ENCODE data around the gene SPRY1.
A peak's percentile ranks its signal among the peaks of the same experiment; 100 is the strongest.

The SPRY1 gene

GRCh38 chr4:123430501-123430900 is 33.9 kb downstream of the SPRY1 start:
- H3K27me3 Mint-ChIP-seq, result no peaks in the 10 kb centered on the region
- no peak overlapping the region for H3K4me3 Mint-ChIP-seq
- H3K9me3 Mint-ChIP-seq, result peaks cover 3% of the 10 kb centered on the region
- no peaks in the 10 kb centered on the region for H3K4me1 Mint-ChIP-seq
- no peak for DNase-seq (ENCODE audit: low spot score in 2 of 2)
- ATAC-seq (ENCODE audit: low read depth), result no peak
- H3K27ac Mint-ChIP-seq, result no peak overlapping the region
- H3K36me3 Mint-ChIP-seq, result peaks cover 2% of the 10 kb centered on the region

- Mint-ChIP-seq H3K9me3 (peaks cover 4% of the 10 kb centered on the region), H3K27ac (no peak overlapping the region), H3K4me1 (no peaks in the 10 kb centered on the region), H3K4me3 (no peak overlapping the region), H3K27me3 (peaks cover 2% of the 10 kb centered on the region), H3K36me3 (no peaks in the 10 kb centered on the region)
- ATAC-seq (ENCODE audit: low read depth), result no peak
- no peak for DNase-seq (ENCODE audit: low spot score in 2 of 2)
Measured at GRCh38 chr4:123433573-123433972, 37.0 kb downstream of the SPRY1 start.

- Mint-ChIP-seq H3K9me3 (peaks cover 4% of the 10 kb centered on the region), H3K4me1 (no peaks in the 10 kb centered on the region), H3K4me3 (no peak overlapping the region), H3K27me3 (peaks cover 2% of the 10 kb centered on the region), H3K27ac (no peak overlapping the region), H3K36me3 (no peaks in the 10 kb centered on the region)
- no peak for DNase-seq (ENCODE audit: low spot score in 2 of 2)
- ATAC-seq (ENCODE audit: low read depth), result no peak
Measured at GRCh38 chr4:123433976-123434375, 37.4 kb downstream of the SPRY1 start.

- ATAC-seq (ENCODE audit: low read depth) (no peak), DNase-seq (ENCODE audit: low spot score in 2 of 2) (no peak)
- Mint-ChIP-seq H3K27me3 (peaks cover 2% of the 10 kb centered on the region), H3K27ac (no peak overlapping the region), H3K36me3 (no peaks in the 10 kb centered on the region), H3K4me3 (no peak overlapping the region), H3K4me1 (no peaks in the 10 kb centered on the region), H3K9me3 (peaks cover 4% of the 10 kb centered on the region)
Measured at GRCh38 chr4:123435246-123436113, 38.9 kb downstream of the SPRY1 start.

- Mint-ChIP-seq H3K27me3 (peaks cover 2% of the 10 kb centered on the region), H3K27ac (no peak overlapping the region), H3K4me3 (no peak overlapping the region), H3K4me1 (peaks cover 3% of the 10 kb centered on the region), H3K36me3 (no peaks in the 10 kb centered on the region), H3K9me3 (peaks cover 4% of the 10 kb centered on the region)
- ATAC-seq (ENCODE audit: low read depth) (no peak), DNase-seq (ENCODE audit: low spot score in 2 of 2) (no peak)
Measured at GRCh38 chr4:123438031-123438430, 41.4 kb downstream of the SPRY1 start.

GRCh38 chr4:123443401-123444289 is 47.0 kb downstream of the SPRY1 start:
- ATAC-seq (ENCODE audit: low read depth) (peak; percentile 69), DNase-seq (ENCODE audit: low spot score in 2 of 2) (peak in 1 of 2 donors; percentile 3)
- Mint-ChIP-seq H3K9me3 (no peaks in the 10 kb centered on the region), H3K4me1 (peaks cover 17% of the 10 kb centered on the region), H3K27me3 (peaks cover 2% of the 10 kb centered on the region), H3K27ac (peak overlapping the region; percentile 73), H3K4me3 (peak overlapping the region; percentile 75), H3K36me3 (no peaks in the 10 kb centered on the region)

GRCh38 chr4:123444290-123444731 is 47.7 kb downstream of the SPRY1 start:
- Mint-ChIP-seq H3K4me3 (peak overlapping the region; percentile 75), H3K4me1 (peaks cover 20% of the 10 kb centered on the region), H3K27me3 (peaks cover 2% of the 10 kb centered on the region), H3K27ac (peak overlapping the region; percentile 73), H3K9me3 (no peaks in the 10 kb centered on the region), H3K36me3 (no peaks in the 10 kb centered on the region)
- ATAC-seq (ENCODE audit: low read depth) (peak; percentile 89), DNase-seq (ENCODE audit: low spot score in 2 of 2) (peak; percentile 19 to 30)

- DNase-seq (ENCODE audit: low spot score in 2 of 2), result no peak
- H3K27me3 Mint-ChIP-seq, result peaks cover 2% of the 10 kb centered on the region
- no peaks in the 10 kb centered on the region for H3K36me3 Mint-ChIP-seq
- no peak overlapping the region for H3K27ac Mint-ChIP-seq
- no peak overlapping the region for H3K4me3 Mint-ChIP-seq
- H3K4me1 Mint-ChIP-seq, result peaks cover 30% of the 10 kb centered on the region
- H3K9me3 Mint-ChIP-seq, result no peaks in the 10 kb centered on the region
- no peak for ATAC-seq (ENCODE audit: low read depth)
Measured at GRCh38 chr4:123446865-123447474, 50.4 kb downstream of the SPRY1 start.

- Mint-ChIP-seq H3K4me3 (no peak overlapping the region), H3K27ac (no peak overlapping the region)
- no peak for ATAC-seq (ENCODE audit: low read depth)
Measured at GRCh38 chr4:123449362-123449761, 52.8 kb downstream of the SPRY1 start.

GRCh38 chr4:123449780-123450179 is 53.2 kb downstream of the SPRY1 start:
- peak; percentile 91 for ATAC-seq (ENCODE audit: low read depth)
- Mint-ChIP-seq H3K9me3 (no peaks in the 10 kb centered on the region), H3K27me3 (peaks cover 3% of the 10 kb centered on the region), H3K4me3 (peak overlapping the region; percentile 24), H3K27ac (no peak overlapping the region), H3K36me3 (no peaks in the 10 kb centered on the region), H3K4me1 (peaks cover 22% of the 10 kb centered on the region)
- peak in 1 of 2 donors; percentile 7 for DNase-seq (ENCODE audit: low spot score in 2 of 2)

More at GRCh38 chr4:123449362-123449761, 52.8 kb downstream of the SPRY1 start:
- Mint-ChIP-seq H3K27me3 (peaks cover 3% of the 10 kb centered on the region), H3K4me1 (peaks cover 23% of the 10 kb centered on the region), H3K36me3 (no peaks in the 10 kb centered on the region), H3K9me3 (no peaks in the 10 kb centered on the region)
- no peak for DNase-seq (ENCODE audit: low spot score in 2 of 2)

GRCh38 chr4:123450393-123450792 is 53.8 kb downstream of the SPRY1 start:
- Mint-ChIP-seq H3K27ac (no peak overlapping the region), H3K4me1 (peaks cover 23% of the 10 kb centered on the region), H3K9me3 (no peaks in the 10 kb centered on the region), H3K27me3 (peaks cover 5% of the 10 kb centered on the region), H3K36me3 (no peaks in the 10 kb centered on the region), H3K4me3 (no peak overlapping the region)
- DNase-seq (ENCODE audit: low spot score in 2 of 2) (no peak), ATAC-seq (ENCODE audit: low read depth) (no peak)

- Mint-ChIP-seq H3K36me3 (no peaks in the 10 kb centered on the region), H3K9me3 (no peaks in the 10 kb centered on the region), H3K4me1 (peaks cover 21% of the 10 kb centered on the region), H3K27ac (no peak overlapping the region), H3K27me3 (peaks cover 3% of the 10 kb centered on the region), H3K4me3 (no peak overlapping the region)
- ATAC-seq (ENCODE audit: low read depth), result no peak
- DNase-seq (ENCODE audit: low spot score in 2 of 2), result no peak
Measured at GRCh38 chr4:123452616-123453015, 56.0 kb downstream of the SPRY1 start.

GRCh38 chr4:123453061-123453680 is 56.6 kb downstream of the SPRY1 start:
- Mint-ChIP-seq H3K9me3 (no peaks in the 10 kb centered on the region), H3K27me3 (peaks cover 3% of the 10 kb centered on the region), H3K36me3 (no peaks in the 10 kb centered on the region), H3K4me3 (no peak overlapping the region), H3K4me1 (peaks cover 21% of the 10 kb centered on the region), H3K27ac (no peak overlapping the region)
- ATAC-seq (ENCODE audit: low read depth) (no peak), DNase-seq (ENCODE audit: low spot score in 2 of 2) (no peak)

Measured in memory B cell (primary cell).